Mammary epithelial cell (primary cell): ENCODE measurements around the gene CNTNAP2.

Experiments used
- EZH2 ChIP-seq: IDR thresholded peaks from 2 replicates; pipeline ENCODE4 v1.6.1; 2012; ENCODE audit warnings: low read length, inconsistent platforms, borderline replicate concordance
- TF ChIP-seq, protein P1 (sequence below), 2 donors: IDR thresholded peaks in 1 of 2; conservative IDR thresholded peaks in 1 of 2; 2 replicates each; pipeline ENCODE4 v1.5.1; 2011 to 2012; ENCODE audit warnings: inconsistent platforms in 2 of 2, low read length in 2 of 2, mild to moderate bottlenecking in 2 of 2, control low read depth in 1 of 2, low read depth in 1 of 2; ENCODE audit not compliant: insufficient read depth in 1 of 2; ENCODE audit errors: extremely low read depth in 1 of 2

DNA sequence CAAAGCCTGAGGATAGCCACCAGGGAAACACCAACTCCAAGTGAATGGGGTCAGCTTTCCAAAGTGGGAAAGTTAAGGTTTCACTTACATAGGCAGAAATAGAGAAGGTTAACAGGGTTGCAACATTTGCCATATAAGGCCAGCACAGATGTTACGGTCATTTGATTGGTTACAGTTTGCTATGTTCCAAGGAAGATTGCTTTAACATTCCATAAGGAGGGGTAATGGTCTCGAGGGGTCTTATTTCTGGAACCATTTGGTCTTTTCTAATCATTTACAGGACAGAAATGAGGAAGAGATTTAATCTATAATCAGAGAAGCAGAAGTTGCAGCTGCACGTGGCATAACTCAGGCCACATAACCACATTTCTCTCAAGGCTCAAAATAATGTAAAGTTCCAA is 1794.6 kb downstream of the CNTNAP2 start:
- TF ChIP-seq, protein P1, sequence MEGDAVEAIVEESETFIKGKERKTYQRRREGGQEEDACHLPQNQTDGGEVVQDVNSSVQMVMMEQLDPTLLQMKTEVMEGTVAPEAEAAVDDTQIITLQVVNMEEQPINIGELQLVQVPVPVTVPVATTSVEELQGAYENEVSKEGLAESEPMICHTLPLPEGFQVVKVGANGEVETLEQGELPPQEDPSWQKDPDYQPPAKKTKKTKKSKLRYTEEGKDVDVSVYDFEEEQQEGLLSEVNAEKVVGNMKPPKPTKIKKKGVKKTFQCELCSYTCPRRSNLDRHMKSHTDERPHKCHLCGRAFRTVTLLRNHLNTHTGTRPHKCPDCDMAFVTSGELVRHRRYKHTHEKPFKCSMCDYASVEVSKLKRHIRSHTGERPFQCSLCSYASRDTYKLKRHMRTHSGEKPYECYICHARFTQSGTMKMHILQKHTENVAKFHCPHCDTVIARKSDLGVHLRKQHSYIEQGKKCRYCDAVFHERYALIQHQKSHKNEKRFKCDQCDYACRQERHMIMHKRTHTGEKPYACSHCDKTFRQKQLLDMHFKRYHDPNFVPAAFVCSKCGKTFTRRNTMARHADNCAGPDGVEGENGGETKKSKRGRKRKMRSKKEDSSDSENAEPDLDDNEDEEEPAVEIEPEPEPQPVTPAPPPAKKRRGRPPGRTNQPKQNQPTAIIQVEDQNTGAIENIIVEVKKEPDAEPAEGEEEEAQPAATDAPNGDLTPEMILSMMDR (conservative IDR thresholded peaks at IDR 0.05 in 1 of 2, IDR thresholded peaks at IDR 0.05 in 1 of 2; ENCODE audit: extremely low read depth in 1 of 2, insufficient read depth in 1 of 2, low read depth in 1 of 2, low read length in 2 of 2) = no peak
- TF ChIP-seq EZH2 = no peak
